HepG2 (cell line): ENCODE data around the gene WNK2. TPM values are rescaled to one million over a fixed set of nuclear protein-coding genes. Genes with fewer than 3 reads are reported as not detected.
A peak's percentile ranks its signal among the peaks of the same experiment; 100 is the strongest.

Experiments
- ATAC-seq: fragments of 200-7000 bp; cut with Tn5 transposase; 3 replicates; pipeline ENCODE4 v1.9.1; 2020; ENCODE audit warnings: mild to moderate bottlenecking, moderate library complexity
- BruUV-seq: library from RNA; stranded (reverse); fragments of 400-500 nt; replicated peaks from 2 replicates; lab custom pipeline; 2021; lab: Mats Ljungman, UMichigan
- CTCF ChIA-PET: fragments of 300-600 bp; formaldehyde crosslinking; extraction: SDS; loops from one replicate; lab custom pipeline; 2021; ENCODE audit warnings: low total read pairs, inconsistent platforms, low intra/inter-chr PET ratio; lab: Yijun Ruan, JAX
- POLR2A ChIA-PET: fragments of 350-600 bp; sonication (Branson Sonifier 250); formaldehyde crosslinking; loops from one replicate; lab custom pipeline; 2020; ENCODE audit warnings: antibody characterized with exemption, inconsistent platforms; lab: Yijun Ruan, JAX
- DNase-seq: peaks from one replicate; pipeline ENCODE4 v3.0.0-alpha.2; 2015; ENCODE audit warnings: low spot score
- FAIRE-seq: peaks from 3 replicates; lab custom pipeline; 2011; peaks lifted over from hg19 to GRCh38; lab: Jason Lieb, UNC
- H2AFZ ChIP-seq: one replicate; pipeline ENCODE4 v1.6.1; 2011; ENCODE audit warnings: low read length, inconsistent platforms
- H3K27ac ChIP-seq: fragments of 300-600 bp; 3 replicates; pipeline ENCODE4 v1.8.0; 2011; ENCODE audit warnings: mixed run types, mild to moderate bottlenecking, mixed read lengths, low read length, inconsistent platforms; ENCODE audit not compliant: insufficient read depth; ENCODE audit errors: extremely low read length
- H3K27me3 ChIP-seq, 2 experiments: fragments of 200-600 bp in 1 of 2; 2 replicates in 1 of 2; 3 replicates in 1 of 2; pipeline versions ENCODE4 v1.6.0 to v1.8.0; 2011; ENCODE audit warnings: low read length in 2 of 2, mild to moderate bottlenecking in 2 of 2, moderate library complexity in 2 of 2, inconsistent platforms in 1 of 2; ENCODE audit not compliant: insufficient read depth in 2 of 2, control insufficient read depth in 1 of 2
- H3K36me3 ChIP-seq, 2 experiments: fragments of 200-600 bp in 1 of 2; replicated peaks in 1 of 2; 2 replicates in 1 of 2; 3 replicates in 1 of 2; pipeline versions ENCODE4 v1.5.1 to v1.8.0; 2011; ENCODE audit warnings: low read length in 2 of 2, inconsistent platforms in 1 of 2; ENCODE audit not compliant: insufficient read depth in 2 of 2, control insufficient read depth in 1 of 2
- H3K4me1 ChIP-seq: 2 replicates; pipeline ENCODE4 v1.5.1; 2012; ENCODE audit warnings: low read length, inconsistent platforms; ENCODE audit not compliant: insufficient read depth
- H3K4me2 ChIP-seq: 2 replicates; pipeline ENCODE4 v1.6.0; 2011; ENCODE audit warnings: low read depth, low read length, inconsistent platforms
- H3K4me3 ChIP-seq, 3 experiments: fragments of 200-600 bp in 1 of 3; sonication (generic), shearing (Covaris generic) in 1 of 3; replicated peaks in 1 of 3; 2 replicates each; pipeline ENCODE4 v1.5.1; 2011 to 2016; ENCODE audit warnings: low read length in 3 of 3, inconsistent platforms in 2 of 3, low read depth in 2 of 3, mild to moderate bottlenecking in 2 of 3, control low read depth in 1 of 3, mixed read lengths in 1 of 3; ENCODE audit not compliant: insufficient read depth in 1 of 3
- H3K79me2 ChIP-seq: one replicate; pipeline ENCODE4 v1.6.1; 2011; ENCODE audit warnings: low read length, inconsistent platforms; ENCODE audit not compliant: insufficient read depth
- H3K9ac ChIP-seq: 2 replicates; pipeline ENCODE4 v1.6.0; 2011; ENCODE audit warnings: mild to moderate bottlenecking, low read depth, low read length, inconsistent platforms; ENCODE audit not compliant: insufficient read depth
- H3K9me3 ChIP-seq: 2 replicates; pipeline ENCODE4 v1.5.1; 2012; ENCODE audit warnings: mild to moderate bottlenecking, low read length
- H4K20me1 ChIP-seq: 2 replicates; pipeline ENCODE4 v1.6.0; 2011; ENCODE audit warnings: inconsistent platforms, mild to moderate bottlenecking, low read length, moderate library complexity; ENCODE audit not compliant: insufficient read depth
- DDIT3 ChIP-seq: sonication (generic); formaldehyde crosslinking; IDR thresholded peaks from 2 replicates; pipeline ENCODE4 v1.4.0; 2020; ENCODE audit warnings: mild to moderate bottlenecking, missing genetic modification reagents
- HNRNPLL ChIP-seq: fragments of 200-400 bp; formaldehyde crosslinking; IDR thresholded peaks from 2 replicates; pipeline ENCODE4 v1.6.1; 2017; ENCODE audit warnings: mild to moderate bottlenecking, low read depth, low read length; ENCODE audit not compliant: poor library complexity, severe bottlenecking
- HOXA3 ChIP-seq: sonication (generic); formaldehyde crosslinking; IDR thresholded peaks from 2 replicates; pipeline ENCODE4 v1.5.0; 2020; ENCODE audit warnings: missing genetic modification reagents
- SMAD1 ChIP-seq: sonication (generic); formaldehyde crosslinking; IDR thresholded peaks from 2 replicates; pipeline ENCODE4 v1.4.0; 2020; ENCODE audit warnings: missing genetic modification reagents, low read depth, mild to moderate bottlenecking, borderline replicate concordance
- SP4 ChIP-seq: sonication (generic); formaldehyde crosslinking; IDR thresholded peaks from 2 replicates; pipeline ENCODE4 v1.8.1; 2023; ENCODE audit warnings: mild to moderate bottlenecking, missing genetic modification reagents
- SSRP1 ChIP-seq: IDR thresholded peaks from 2 replicates; pipeline ENCODE4 v1.6.1; 2016; ENCODE audit warnings: control low read depth
- ZEB1 ChIP-seq: IDR thresholded peaks from 2 replicates; pipeline ENCODE4 v1.6.1; 2012; ENCODE audit warnings: mild to moderate bottlenecking, low read depth, inconsistent platforms; ENCODE audit not compliant: insufficient replicate concordance
- ZNF180 ChIP-seq: sonication (generic); formaldehyde crosslinking; IDR thresholded peaks from 2 replicates; pipeline ENCODE4 v1.4.0; 2020; ENCODE audit warnings: low read depth, missing genetic modification reagents, borderline replicate concordance
- ZNF543 ChIP-seq: sonication (generic); formaldehyde crosslinking; IDR thresholded peaks from 2 replicates; pipeline ENCODE4 v1.4.0; 2020; ENCODE audit warnings: mild to moderate bottlenecking, missing genetic modification reagents
- ZNF780A ChIP-seq: sonication (generic); formaldehyde crosslinking; IDR thresholded peaks from 2 replicates; pipeline ENCODE4 v1.8.0; 2022; ENCODE audit warnings: mild to moderate bottlenecking, missing genetic modification reagents, moderate library complexity
- WGBS: methylation state at CpG from one replicate; pipeline ENCODE4 v1.1.6; 2017; ENCODE audit warnings: low lambda C conversion rate; 5-methylcytosine and 5-hydroxymethylcytosine counted together
- in situ Hi-C: cut with HindIII; loops from 2 replicates; pipeline ENCODE4 v1.10.0; 2017; ENCODE audit warnings: low pct_unique_long_range_greater_than_20kb; ENCODE audit not compliant: extremely low pct_ligation_motif_present
- intact Hi-C: fragments of 100-400 bp; cut with micrococcal nuclease; formaldehyde crosslinking; loops from one replicate; pipeline ENCODE4 v1.10.0; 2022; ENCODE audit not compliant: unreplicated experiment
- polyA plus RNA-seq, 8 experiments: library from polyadenylated mRNA; depleted of rRNA in 3 of 8; stranded (reverse) in 7 of 8; unstranded in 1 of 8; fragments of >200 nt; fragmentation: Illumina TruSeq in 4 of 8; extraction: Trizol in 4 of 8; gene quantifications; 2 replicates each; pipeline versions ENCODE4 v1.2.1 to v1.2.3, GENCODE V29; 2011 to 2016; ENCODE audit warnings: low read depth in 4 of 8, missing spikeins in 1 of 8, mixed read lengths in 1 of 8; ENCODE audit not compliant: insufficient read depth in 1 of 8
- total RNA-seq, 5 experiments: library from RNA; depleted of rRNA; stranded (reverse); fragments of >200 nt; fragmentation: Illumina TruSeq; extraction: Trizol; gene quantifications; 2 replicates each; pipeline ENCODE4 v1.2.3, GENCODE V29; 2016; ENCODE audit warnings: low read depth in 1 of 5
- TF ChIP-seq, protein P1 (sequence below): sonication (generic); formaldehyde crosslinking; IDR thresholded peaks from 2 replicates; pipeline ENCODE4 v1.4.0; 2020; ENCODE audit warnings: missing genetic modification reagents
- TF ChIP-seq, protein P2 (sequence below): sonication (generic); formaldehyde crosslinking; IDR thresholded peaks from 2 replicates; pipeline ENCODE4 v1.4.0; 2020; ENCODE audit warnings: missing genetic modification reagents

The WNK2 gene
- total and polyA plus RNA-seq, 2 of the 13 experiments (the other 11 are each of a cell fraction or from before 2014, with no cell fraction given), result 10.5 to 12.0 TPM

DNA sequence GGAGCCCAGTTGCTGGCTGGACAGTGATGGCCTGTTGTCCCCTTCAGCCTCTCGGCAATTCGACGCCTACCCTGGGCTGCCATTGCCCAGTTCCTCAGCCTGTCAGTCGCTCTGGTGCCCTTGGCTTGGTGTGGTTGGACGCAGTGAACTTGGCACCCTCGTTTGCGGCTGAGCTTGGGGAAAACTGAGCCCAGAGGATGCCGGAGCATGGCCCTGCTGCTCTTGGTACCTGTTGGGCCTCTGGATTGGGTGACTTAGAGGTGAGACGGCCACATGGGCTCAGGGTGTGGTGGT, 16.5 kb downstream of the WNK2 start:
- intact Hi-C loops, result no loop called here
- peak overlapping the region; percentile 95 for H3K27ac ChIP-seq
- ChIA-PET CTCF (no interaction called here), POLR2A (no interaction called here)
- 0 out of 2 replicates have a peak, but pooled peaks have one; percentile 21 for TF ChIP-seq HOXA3
- TF ChIP-seq ZNF180 (CRISPR knock-in tag), result no peak
- TF ChIP-seq, protein P1, sequence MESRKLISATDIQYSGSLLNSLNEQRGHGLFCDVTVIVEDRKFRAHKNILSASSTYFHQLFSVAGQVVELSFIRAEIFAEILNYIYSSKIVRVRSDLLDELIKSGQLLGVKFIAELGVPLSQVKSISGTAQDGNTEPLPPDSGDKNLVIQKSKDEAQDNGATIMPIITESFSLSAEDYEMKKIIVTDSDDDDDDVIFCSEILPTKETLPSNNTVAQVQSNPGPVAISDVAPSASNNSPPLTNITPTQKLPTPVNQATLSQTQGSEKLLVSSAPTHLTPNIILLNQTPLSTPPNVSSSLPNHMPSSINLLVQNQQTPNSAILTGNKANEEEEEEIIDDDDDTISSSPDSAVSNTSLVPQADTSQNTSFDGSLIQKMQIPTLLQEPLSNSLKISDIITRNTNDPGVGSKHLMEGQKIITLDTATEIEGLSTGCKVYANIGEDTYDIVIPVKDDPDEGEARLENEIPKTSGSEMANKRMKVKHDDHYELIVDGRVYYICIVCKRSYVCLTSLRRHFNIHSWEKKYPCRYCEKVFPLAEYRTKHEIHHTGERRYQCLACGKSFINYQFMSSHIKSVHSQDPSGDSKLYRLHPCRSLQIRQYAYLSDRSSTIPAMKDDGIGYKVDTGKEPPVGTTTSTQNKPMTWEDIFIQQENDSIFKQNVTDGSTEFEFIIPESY (CRISPR knock-in tag), result peak; percentile 61
- no peak for TF ChIP-seq ZNF780A (CRISPR knock-in tag)
- 0 out of 2 replicates have a peak, but pooled peaks have one; percentile 7 for TF ChIP-seq SMAD1
- no peak overlapping the region for H2AFZ ChIP-seq
- no TSS peak for BruUV-seq
- 95% methylated on average over 9 of the region's 9 CpGs for WGBS
- FAIRE-seq (no peak), DNase-seq (no peak), ATAC-seq (no peak)
- no peaks in the 10 kb centered on the region for H3K9me3 ChIP-seq
- H3K27me3 ChIP-seq, result no peaks in the 10 kb centered on the region
- H3K4me1 ChIP-seq, result peaks cover 99% of the 10 kb centered on the region
- H3K36me3 ChIP-seq, result no peaks in the 10 kb centered on the region
- H3K9ac ChIP-seq, result 0 out of 2 replicates have a peak overlapping the region, but pooled peaks have one; percentile 12
- H3K79me2 ChIP-seq, result peaks cover 81% of the 10 kb centered on the region
- no peak overlapping the region for H3K4me2 ChIP-seq
- no peaks in the 10 kb centered on the region for H4K20me1 ChIP-seq
- in situ Hi-C loops, result no loop called here
- no peak overlapping the region for H3K4me3 ChIP-seq

DNA sequence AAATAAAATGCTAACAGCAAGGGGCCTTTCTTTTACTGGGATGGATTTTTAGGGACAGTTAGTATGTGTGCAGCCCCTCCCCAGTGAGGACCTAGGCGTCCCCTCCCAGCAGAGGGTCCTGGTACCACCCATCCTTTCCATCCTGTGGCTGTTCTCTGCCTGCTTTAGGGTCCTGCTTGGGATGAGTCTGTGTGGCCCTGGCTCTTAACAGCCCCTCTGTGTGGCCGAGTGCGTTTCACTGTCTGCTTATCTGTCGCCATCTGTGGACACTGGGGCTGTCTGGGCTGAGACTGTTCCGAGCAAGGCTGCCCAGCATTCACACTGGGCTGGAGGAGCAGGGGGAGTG, 17.0 kb downstream of the WNK2 start:
- ChIA-PET POLR2A (interaction anchor here (0.8 kb wide), 1 partner anchor 19 kb away, joined by 3 read pairs; no protein-coding TSS in a partner anchor), CTCF (no interaction called here)
- H3K4me3 ChIP-seq, result peak overlapping the region in 2 of 3 experiments; percentile 13 to 77; a peak in 4 of 6 replicates
- H3K36me3 ChIP-seq, result no peaks in the 10 kb centered on the region
- ATAC-seq, result peak; percentile 34
- H3K4me2 ChIP-seq, result peak overlapping the region; percentile 95
- H3K9ac ChIP-seq, result peak overlapping the region; percentile 93
- H3K79me2 ChIP-seq, result peaks cover 82% of the 10 kb centered on the region
- H4K20me1 ChIP-seq, result 0 out of 2 replicates have a peak, but pooled peaks cover 3% of the 10 kb centered on the region
- peaks cover 99% of the 10 kb centered on the region for H3K4me1 ChIP-seq
- no CpG with 5 or more reads among the region's 5 CpGs for WGBS
- no peaks in the 10 kb centered on the region for H3K9me3 ChIP-seq
- H3K27ac ChIP-seq, result peak overlapping the region; percentile 95
- H3K27me3 ChIP-seq, result no peaks in the 10 kb centered on the region
- FAIRE-seq, result peak; percentile 8
- DNase-seq, result peak; percentile 55
- BruUV-seq, result no TSS peak
- intact Hi-C loops (no loop called here), in situ Hi-C loops (no loop called here)
- H2AFZ ChIP-seq, result no peak overlapping the region
- TF ChIP-seq DDIT3 (CRISPR knock-in tag) (no peak), SMAD1 (0 out of 2 replicates have a peak, but pooled peaks have one; percentile 1), ZEB1 (no peak), SSRP1 (CRISPR knock-in tag) (no peak), SP4 (CRISPR knock-in tag) (peak; percentile 62; the same call in 1 of the 2 replicates), ZNF543 (CRISPR knock-in tag) (no peak), HNRNPLL (peak; percentile 21)
- TF ChIP-seq, protein P2, sequence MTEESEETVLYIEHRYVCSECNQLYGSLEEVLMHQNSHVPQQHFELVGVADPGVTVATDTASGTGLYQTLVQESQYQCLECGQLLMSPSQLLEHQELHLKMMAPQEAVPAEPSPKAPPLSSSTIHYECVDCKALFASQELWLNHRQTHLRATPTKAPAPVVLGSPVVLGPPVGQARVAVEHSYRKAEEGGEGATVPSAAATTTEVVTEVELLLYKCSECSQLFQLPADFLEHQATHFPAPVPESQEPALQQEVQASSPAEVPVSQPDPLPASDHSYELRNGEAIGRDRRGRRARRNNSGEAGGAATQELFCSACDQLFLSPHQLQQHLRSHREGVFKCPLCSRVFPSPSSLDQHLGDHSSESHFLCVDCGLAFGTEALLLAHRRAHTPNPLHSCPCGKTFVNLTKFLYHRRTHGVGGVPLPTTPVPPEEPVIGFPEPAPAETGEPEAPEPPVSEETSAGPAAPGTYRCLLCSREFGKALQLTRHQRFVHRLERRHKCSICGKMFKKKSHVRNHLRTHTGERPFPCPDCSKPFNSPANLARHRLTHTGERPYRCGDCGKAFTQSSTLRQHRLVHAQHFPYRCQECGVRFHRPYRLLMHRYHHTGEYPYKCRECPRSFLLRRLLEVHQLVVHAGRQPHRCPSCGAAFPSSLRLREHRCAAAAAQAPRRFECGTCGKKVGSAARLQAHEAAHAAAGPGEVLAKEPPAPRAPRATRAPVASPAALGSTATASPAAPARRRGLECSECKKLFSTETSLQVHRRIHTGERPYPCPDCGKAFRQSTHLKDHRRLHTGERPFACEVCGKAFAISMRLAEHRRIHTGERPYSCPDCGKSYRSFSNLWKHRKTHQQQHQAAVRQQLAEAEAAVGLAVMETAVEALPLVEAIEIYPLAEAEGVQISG (CRISPR knock-in tag), result no peak
